ENCODE measurements around the gene GALM.
"Not testable (repeated sequence)": the region's sequence is repeated elsewhere in the genome, so short reads cannot be mapped to it uniquely, and the experiment has no call there.

GALM gene

DNA sequence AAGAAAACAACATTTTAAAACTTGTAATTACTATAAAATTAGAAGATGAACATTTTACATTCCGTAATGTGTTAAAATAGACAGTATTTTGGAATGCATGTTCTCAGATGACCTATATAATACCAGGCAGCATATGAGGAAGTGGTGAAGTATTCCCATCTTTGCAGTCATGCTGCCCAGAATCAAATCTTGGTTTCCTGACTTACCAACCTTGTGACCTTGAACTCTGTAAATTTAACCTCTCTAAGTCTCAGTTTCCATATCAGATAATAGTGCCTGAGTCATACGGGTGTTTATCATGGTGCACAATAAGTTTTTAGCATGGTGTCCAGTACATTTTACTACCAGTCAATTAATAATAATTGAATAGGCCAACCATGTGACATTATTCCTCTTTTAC, 7.3 kb upstream of the GALM start:
- peaks cover 0 to 9% of the 10 kb centered on the region in 2 donors for H3K9me3 Mint-ChIP-seq
- H3K4me3 Mint-ChIP-seq: no peak overlapping the region
- no peak overlapping the region for H3K27ac Mint-ChIP-seq
- no peaks in the 10 kb centered on the region for H3K27me3 Mint-ChIP-seq
- peaks cover 54% of the 10 kb centered on the region for H3K4me1 Mint-ChIP-seq
- ATAC-seq (no peak), DNase-seq (no peak)

DNA sequence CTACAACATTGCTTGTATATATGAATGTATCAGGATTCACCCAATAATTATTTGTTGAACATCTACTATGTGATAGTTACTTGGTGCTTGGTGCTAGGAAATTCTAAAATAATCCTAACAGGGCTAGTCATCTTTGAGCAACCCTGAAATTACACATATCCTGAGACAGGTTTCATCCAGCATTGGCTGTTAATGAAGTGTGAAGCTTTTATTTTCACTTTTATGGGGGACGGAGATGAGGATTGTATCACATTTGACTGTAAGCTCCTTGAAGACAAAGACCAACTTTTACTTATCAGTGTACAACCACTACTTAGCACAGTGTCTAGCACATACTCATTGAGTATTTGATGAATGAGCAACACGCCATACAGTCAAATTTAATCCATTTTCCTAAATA, 6.8 kb upstream of the GALM start:
- no peak for DNase-seq
- Mint-ChIP-seq H3K27ac (no peak overlapping the region), H3K4me3 (no peak overlapping the region), H3K9me3 (peaks cover 0 to 9% of the 10 kb centered on the region in 2 donors), H3K27me3 (no peaks in the 10 kb centered on the region), H3K4me1 (peaks cover 54% of the 10 kb centered on the region)
- ATAC-seq: no peak

- peaks cover 54% of the 10 kb centered on the region for H3K4me1 Mint-ChIP-seq
- H3K27ac Mint-ChIP-seq: no peak overlapping the region
- no peak for ATAC-seq
- DNase-seq: no peak
- H3K27me3 Mint-ChIP-seq: no peaks in the 10 kb centered on the region
- no peak overlapping the region for H3K4me3 Mint-ChIP-seq
- H3K9me3 Mint-ChIP-seq: peaks cover 0 to 9% of the 10 kb centered on the region in 2 donors
Measured at GRCh38 chr2:38660282-38660681, 5.6 kb upstream of the GALM start.

DNA sequence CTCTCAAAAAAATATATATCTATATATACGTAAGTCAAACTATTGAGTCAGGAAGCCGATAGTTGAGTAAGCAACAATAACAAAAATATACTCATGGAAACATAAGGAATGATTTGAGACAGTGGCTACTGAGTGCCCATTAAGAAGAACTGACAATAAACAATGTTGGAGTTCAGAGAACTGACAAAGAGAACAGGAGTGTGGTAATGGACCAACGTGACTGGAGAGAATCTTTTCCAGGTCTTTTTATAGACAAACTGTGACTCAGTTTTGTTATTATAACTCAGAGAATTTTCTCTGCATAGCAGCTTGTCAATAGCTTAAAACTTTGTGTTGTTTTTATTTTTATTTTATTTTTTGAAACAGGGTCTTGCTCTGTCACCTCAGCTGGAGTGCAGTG, 4.6 kb upstream of the GALM start:
- no peak for ATAC-seq
- DNase-seq: no peak
- Mint-ChIP-seq H3K4me3 (no peak overlapping the region), H3K4me1 (peaks cover 50% of the 10 kb centered on the region), H3K27me3 (no peaks in the 10 kb centered on the region), H3K9me3 (peaks cover 0 to 9% of the 10 kb centered on the region in 2 donors), H3K27ac (no peak overlapping the region)

DNA sequence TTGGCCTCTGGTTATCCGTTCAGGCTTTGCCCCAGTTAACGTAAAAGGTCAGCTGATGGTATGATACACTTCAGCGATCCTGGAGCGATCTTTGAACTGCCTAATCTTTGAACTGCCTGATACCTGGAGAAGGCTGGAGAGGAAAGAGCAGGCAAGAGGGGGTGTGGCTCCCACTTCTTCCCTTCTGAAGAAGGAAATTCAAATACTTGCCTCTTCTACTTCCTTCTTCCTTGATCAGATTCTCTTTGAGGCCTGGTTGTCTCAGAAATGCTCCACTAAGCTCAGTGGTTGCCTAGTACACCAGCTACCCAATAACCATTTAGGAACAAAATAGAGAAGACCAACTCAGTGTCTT, 619 bp downstream of the GALM start:
- H3K4me1 Mint-ChIP-seq: peaks cover 69% of the 10 kb centered on the region
- H3K27ac Mint-ChIP-seq: peak overlapping the region; percentile 99 to 100
- ATAC-seq: peak; percentile 37
- DNase-seq: no peak
- H3K27me3 Mint-ChIP-seq: no peaks in the 10 kb centered on the region
- H3K9me3 Mint-ChIP-seq: no peaks in the 10 kb centered on the region
- peak overlapping the region; percentile 83 to 95 for H3K4me3 Mint-ChIP-seq

- peaks cover 78% of the 10 kb centered on the region for H3K4me1 Mint-ChIP-seq
- DNase-seq (no peak), ATAC-seq (no peak)
- H3K27me3 Mint-ChIP-seq: no peaks in the 10 kb centered on the region
- peak overlapping the region; percentile 83 to 95 for H3K4me3 Mint-ChIP-seq
- peak overlapping the region; percentile 99 to 100 for H3K27ac Mint-ChIP-seq
- H3K9me3 Mint-ChIP-seq: no peaks in the 10 kb centered on the region
Measured at GRCh38 chr2:38668092-38668491, 2.2 kb downstream of the GALM start.

DNA sequence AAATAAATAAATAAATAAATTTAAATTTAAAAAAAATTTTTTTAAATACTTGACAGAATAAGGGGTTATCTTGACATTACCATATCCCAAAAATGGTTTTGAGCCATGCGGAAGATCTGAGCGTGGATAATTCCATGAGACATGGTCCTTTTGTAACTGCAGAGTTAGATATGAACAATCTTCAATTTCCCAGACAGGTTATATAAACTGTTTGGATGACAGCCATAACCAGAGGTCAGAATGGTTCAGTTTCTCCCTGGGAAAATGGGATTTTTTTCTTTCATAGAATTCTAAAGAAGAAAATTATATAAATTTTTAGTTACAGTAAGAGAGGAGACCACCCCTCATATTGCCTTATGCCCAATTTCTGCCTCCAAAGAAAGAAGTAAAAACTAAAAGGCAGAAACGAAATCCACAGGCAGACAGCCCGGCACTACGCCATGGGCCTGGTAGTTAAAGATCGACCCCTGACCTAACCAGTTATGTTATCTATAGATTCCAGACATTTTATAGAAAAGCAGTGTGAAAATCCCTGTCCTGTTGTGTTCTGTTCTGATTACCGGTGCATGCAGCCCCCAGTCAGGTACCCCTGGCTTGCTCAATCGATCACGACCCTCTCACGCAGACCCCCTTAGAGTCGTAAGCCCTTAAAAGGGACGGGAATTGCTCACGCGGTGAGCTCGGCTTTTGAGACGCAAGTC, 3.0 kb downstream of the GALM start:
- DNase-seq: no peak
- Mint-ChIP-seq H3K4me1 (peaks cover 78% of the 10 kb centered on the region), H3K4me3 (peak overlapping the region; percentile 33 to 83), H3K27ac (no peak overlapping the region), H3K9me3 (no peaks in the 10 kb centered on the region), H3K27me3 (no peaks in the 10 kb centered on the region)
- ATAC-seq: no peak

DNA sequence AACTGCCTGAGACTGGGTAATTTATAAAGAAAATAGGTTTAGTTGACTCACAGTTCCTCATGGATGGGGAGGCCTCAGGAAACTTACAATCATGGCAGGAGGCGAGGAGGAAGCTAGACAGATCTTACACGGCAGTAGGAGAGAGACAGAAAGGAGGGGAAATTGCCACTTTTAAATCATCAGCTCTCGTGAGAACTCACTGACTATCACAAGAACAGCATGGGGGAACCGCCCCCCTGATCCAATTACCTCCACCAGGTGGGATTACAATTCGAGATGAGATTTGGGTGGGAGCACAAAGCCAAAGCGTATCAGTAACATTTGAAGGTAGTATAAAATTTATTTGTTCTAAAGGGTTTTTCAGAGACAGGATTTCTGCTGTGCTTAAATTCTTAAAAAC, 5.4 kb downstream of the GALM start:
- Mint-ChIP-seq H3K27me3 (no peaks in the 10 kb centered on the region), H3K27ac (peak overlapping the region; percentile 69 to 74), H3K4me1 (peaks cover 72% of the 10 kb centered on the region), H3K9me3 (no peaks in the 10 kb centered on the region), H3K4me3 (peak overlapping the region in 1 of 2 donors; percentile 41)
- ATAC-seq: no peak
- no peak for DNase-seq

DNA sequence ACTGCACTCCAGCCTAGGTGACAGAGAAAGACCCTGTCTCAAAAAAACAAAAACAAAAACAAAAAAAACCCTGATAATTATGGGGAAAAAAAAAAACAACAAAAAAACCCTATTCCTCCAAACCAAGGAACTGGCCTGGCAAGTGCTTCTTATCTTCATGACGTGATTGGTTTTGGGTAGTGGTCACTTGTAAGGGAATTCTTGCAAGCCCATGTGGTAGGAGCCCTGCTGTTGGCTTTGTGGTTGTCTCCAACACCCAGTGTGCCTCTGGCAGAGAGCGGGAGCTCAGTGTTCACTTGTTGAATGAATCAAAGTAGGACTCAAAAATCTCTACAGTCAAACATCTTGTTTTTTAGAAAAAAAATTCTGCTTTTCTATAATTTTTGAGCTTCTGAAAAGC, 6.0 kb downstream of the GALM start:
- no peak overlapping the region for H3K4me3 Mint-ChIP-seq
- H3K9me3 Mint-ChIP-seq: no peaks in the 10 kb centered on the region
- peaks cover 77% of the 10 kb centered on the region for H3K4me1 Mint-ChIP-seq
- no peak for ATAC-seq
- H3K27ac Mint-ChIP-seq: no peak overlapping the region
- H3K27me3 Mint-ChIP-seq: no peaks in the 10 kb centered on the region
- DNase-seq: no peak

DNA sequence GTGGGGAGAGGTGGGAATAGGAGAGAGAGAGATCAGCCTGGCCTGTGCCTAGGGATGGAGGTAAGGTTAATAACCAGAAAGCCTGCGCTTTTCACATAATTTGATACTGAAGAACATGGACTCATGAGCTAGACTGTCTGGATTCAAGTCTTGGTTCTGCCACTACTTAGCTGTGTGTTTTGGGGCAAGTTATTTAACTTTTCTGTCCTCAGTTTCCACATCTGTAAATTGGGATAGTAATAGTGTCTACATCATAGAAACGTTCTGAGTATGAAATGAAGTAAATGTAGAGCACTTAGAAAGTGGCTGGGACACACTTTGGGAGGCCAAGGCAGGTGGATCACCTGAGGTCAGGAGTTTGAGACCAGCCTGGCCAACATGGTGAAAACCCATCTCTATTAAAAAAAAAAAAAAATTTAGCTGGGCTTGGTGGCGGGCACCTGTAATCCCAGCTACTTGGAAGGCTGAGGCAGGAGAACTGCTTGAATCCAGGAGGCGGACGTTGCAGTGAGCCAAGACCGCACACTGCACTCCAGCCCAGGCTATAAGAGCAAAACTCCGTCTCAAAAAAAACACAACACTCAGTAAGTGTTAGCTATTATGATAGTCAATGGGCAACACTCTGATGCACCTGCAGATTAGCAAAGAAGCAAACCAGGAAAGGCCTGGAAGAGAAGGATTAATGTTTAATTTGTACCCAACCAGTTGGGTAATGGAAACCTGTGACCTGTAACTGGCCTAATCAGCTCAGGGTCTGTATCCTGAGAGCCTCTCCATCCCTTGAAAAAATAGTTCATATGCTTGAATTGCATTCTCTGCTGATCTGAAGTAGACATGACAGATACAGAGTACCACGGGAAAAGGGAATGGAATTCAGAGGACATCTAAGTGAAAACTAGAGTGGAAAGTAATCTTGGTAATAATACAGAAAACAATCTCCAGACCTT, 6.8 kb downstream of the GALM start:
- Mint-ChIP-seq H3K4me3 (no peak overlapping the region), H3K27me3 (no peaks in the 10 kb centered on the region), H3K9me3 (no peaks in the 10 kb centered on the region), H3K27ac (no peak overlapping the region), H3K4me1 (peaks cover 80% of the 10 kb centered on the region)
- DNase-seq (no peak), ATAC-seq (no peak)

DNA sequence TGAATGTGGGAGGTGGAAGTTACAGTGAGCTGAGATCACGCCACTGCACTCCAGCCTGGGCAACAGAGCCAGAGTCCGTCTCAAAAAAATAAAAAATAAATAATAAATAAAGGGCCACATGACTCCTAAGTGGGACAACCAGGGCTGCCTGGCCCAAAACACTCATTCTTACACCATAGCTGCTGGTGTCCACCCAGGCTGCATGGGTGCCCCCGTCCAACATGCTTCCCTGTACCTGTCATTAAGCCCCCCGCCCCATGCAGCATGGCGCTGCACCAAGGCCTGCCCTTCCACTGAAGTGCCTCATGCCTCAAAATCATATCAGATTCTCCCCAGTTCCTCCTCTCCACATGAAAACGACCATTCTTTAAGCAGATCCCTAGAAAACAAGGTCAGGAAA, 10.8 kb downstream of the GALM start:
- no peak for ATAC-seq
- H3K9me3 Mint-ChIP-seq: no peaks in the 10 kb centered on the region
- H3K4me1 Mint-ChIP-seq: peaks cover 55% of the 10 kb centered on the region
- H3K27me3 Mint-ChIP-seq: no peaks in the 10 kb centered on the region
- H3K27ac Mint-ChIP-seq: peak overlapping the region in 1 of 2 donors; percentile 38
- no peak for DNase-seq
- H3K4me3 Mint-ChIP-seq: no peak overlapping the region

- H3K9me3 Mint-ChIP-seq, ATAC-seq, DNase-seq, H3K27me3 Mint-ChIP-seq, H3K27ac Mint-ChIP-seq, H3K4me3 Mint-ChIP-seq: not testable (repeated sequence)
- H3K4me1 Mint-ChIP-seq: peaks cover 44% of the 10 kb centered on the region
Measured at GRCh38 chr2:38680868-38681267, 15.0 kb downstream of the GALM start.

DNA sequence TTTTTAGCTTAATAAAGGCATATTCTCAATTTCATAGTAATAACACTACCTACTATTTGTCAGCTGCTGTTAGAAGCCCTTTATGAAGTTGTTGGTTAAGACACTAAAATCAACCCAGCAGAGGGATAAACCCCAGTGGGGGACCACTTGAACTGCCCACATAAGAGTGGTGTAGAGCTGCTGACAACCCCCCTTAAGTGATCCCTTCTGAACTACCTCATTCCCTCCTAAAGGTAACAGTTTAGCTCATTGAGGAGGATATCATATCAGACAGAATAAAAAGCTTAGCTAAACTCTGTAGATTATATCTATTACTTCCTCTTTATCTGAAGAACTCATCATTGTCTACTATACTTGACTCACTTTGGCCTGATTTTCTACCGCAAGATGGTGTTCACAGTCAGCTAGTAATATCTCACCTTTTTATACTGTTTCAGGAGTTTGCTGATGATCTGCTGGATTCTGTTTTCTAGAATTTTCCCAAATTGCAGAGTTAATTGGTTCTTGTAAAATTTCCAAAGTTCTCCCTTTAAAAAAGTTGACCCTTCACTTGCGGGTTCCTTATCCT, 16.2 kb downstream of the GALM start:
- Mint-ChIP-seq H3K27me3 (no peaks in the 10 kb centered on the region), H3K4me1 (peaks cover 38% of the 10 kb centered on the region), H3K4me3 (no peak overlapping the region), H3K9me3 (no peaks in the 10 kb centered on the region), H3K27ac (no peak overlapping the region)
- DNase-seq: no peak
- no peak for ATAC-seq

- not testable (repeated sequence) for H3K27me3 Mint-ChIP-seq, H3K4me3 Mint-ChIP-seq, H3K9me3 Mint-ChIP-seq, DNase-seq, ATAC-seq
- Mint-ChIP-seq H3K4me1 (peaks cover 33% of the 10 kb centered on the region), H3K27ac (peak overlapping the region in 1 of 2 donors; percentile 12)
Measured at GRCh38 chr2:38682620-38683019, 16.7 kb downstream of the GALM start.

DNA sequence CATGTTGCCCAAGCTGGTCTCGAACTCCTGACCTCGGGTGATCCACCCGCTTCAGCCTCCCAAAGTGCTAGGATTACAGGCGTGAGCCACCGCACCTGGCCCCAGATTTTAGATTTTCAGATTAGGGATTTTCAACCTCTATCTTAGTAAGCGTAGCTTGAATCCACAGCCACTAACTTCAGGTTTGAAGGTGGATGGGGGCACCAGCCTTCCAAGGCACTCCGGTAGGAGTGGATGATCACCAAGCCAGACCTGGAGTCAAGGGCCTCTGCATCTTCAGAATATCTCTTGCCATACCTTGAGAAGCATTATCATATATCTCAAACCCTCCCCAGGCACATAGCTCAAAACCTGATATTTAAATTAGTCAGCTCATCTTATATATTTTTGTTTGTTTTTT, 17.9 kb downstream of the GALM start:
- H3K4me3 Mint-ChIP-seq: no peak overlapping the region
- DNase-seq (no peak), ATAC-seq (no peak)
- peaks cover 29% of the 10 kb centered on the region for H3K4me1 Mint-ChIP-seq
- no peaks in the 10 kb centered on the region for H3K27me3 Mint-ChIP-seq
- no peak overlapping the region for H3K27ac Mint-ChIP-seq
- no peaks in the 10 kb centered on the region for H3K9me3 Mint-ChIP-seq
